Left kidney (tissue), 8 donors: ENCODE results near the gene HOXB9. TPM values are rescaled to one million over a fixed set of nuclear protein-coding genes. Genes with fewer than 3 reads are reported as not detected.

Source experiments
- DNase-seq: peaks from one replicate; pipeline ENCODE4 v3.0.0-alpha.2; 2013
- long read RNA-seq, 8 donors: transcript quantifications; one replicate each; lab custom pipeline, GENCODE V29; 2026
- polyA plus RNA-seq: library from polyadenylated mRNA; unstranded; fragments of 120-200 nt; gene quantifications from one replicate; pipeline ENCODE4 v1.2.1, GENCODE V29; 2013; ENCODE audit not compliant: insufficient read length

The HOXB9 gene
- 65.6 TPM for polyA plus RNA-seq
- long read RNA-seq, donor 1, transcript HOXB9-201 (2 exons, 2,581 nt), result major isoform, 49 of 49 reads
- long read RNA-seq, donor 1, partial matches to known transcripts, result 0 of 49 reads
- long read RNA-seq, donor 1, other reads (novel, unspliced or antisense), result 0 of 49 reads
- long read RNA-seq, donor 2, transcript HOXB9-201 (2 exons, 2,581 nt), result major isoform, 20 of 20 reads
- long read RNA-seq, donor 2, partial matches to known transcripts, result 0 of 20 reads
- long read RNA-seq, donor 2, other reads (novel, unspliced or antisense), result 0 of 20 reads
- long read RNA-seq, donor 3, transcript HOXB9-201 (2 exons, 2,581 nt), result major isoform, 20 of 77 reads
- long read RNA-seq, donor 3, partial matches to known transcripts, result 57 of 77 reads
- long read RNA-seq, donor 3, other reads (novel, unspliced or antisense), result 0 of 77 reads
- long read RNA-seq, donor 4, partial matches to known transcripts, result 0 of 3 reads
- long read RNA-seq, donor 4, other reads (novel, unspliced or antisense), result 0 of 3 reads
- long read RNA-seq, donor 5, transcript HOXB9-201 (2 exons, 2,581 nt), result major isoform, 32 of 39 reads
- long read RNA-seq, donor 5, partial matches to known transcripts, result 7 of 39 reads
- long read RNA-seq, donor 5, other reads (novel, unspliced or antisense), result 0 of 39 reads
- long read RNA-seq, donor 6, transcript HOXB9-201 (2 exons, 2,581 nt), result major isoform, 41 of 75 reads
- long read RNA-seq, donor 6, partial matches to known transcripts, result 34 of 75 reads
- long read RNA-seq, donor 6, other reads (novel, unspliced or antisense), result 0 of 75 reads
- long read RNA-seq, donor 7, transcript HOXB9-201 (2 exons, 2,581 nt), result major isoform, 49 of 49 reads
- long read RNA-seq, donor 7, partial matches to known transcripts, result 0 of 49 reads
- long read RNA-seq, donor 7, other reads (novel, unspliced or antisense), result 0 of 49 reads
- long read RNA-seq, donor 8, transcript HOXB9-201 (2 exons, 2,581 nt), result major isoform, 12 of 12 reads
- long read RNA-seq, donor 8, partial matches to known transcripts, result 0 of 12 reads
- long read RNA-seq, donor 8, other reads (novel, unspliced or antisense), result 0 of 12 reads

DNA sequence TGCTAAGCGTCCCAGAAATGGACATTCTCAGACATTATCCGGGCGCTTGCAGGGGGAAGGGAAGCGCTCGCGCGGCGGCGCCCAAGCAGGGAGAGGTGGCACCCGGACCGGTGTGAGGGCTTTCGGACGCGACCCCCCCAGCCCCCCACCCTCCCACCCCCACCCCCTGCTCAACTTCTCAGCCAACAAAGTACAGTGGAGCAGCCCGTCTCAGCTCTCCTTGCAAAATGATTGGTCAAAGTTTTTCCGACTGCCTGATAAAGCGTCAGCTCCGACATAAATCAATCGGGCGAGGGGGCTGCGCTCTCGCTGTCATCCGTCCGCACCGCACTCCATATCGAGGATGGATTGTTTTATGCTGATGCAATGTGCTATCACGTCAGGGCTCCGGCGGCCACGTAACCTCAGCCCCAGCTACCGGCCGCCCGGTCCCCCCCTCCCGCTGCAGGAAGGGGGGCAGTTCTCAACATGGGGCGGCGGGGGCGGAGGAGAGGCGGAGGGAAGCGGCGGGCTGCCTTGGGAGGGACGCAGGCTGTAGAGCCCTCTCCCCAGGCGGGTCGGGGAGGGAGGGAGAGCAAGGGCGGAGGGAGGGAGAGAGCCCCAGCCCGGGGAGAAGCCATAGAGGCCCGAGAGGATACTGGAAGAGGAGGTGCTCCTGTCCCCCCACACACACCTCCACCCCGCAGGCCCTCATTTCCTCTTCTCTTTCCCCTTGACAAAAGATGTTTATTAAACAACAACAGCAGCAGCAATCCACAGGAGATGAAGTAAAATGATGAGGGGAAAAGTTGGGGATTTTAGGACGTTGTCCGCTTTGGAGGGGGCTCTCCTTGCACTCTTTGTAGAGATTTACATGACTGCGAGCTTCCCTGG is at the start of gene HOXB9:
Gene HOXB9, minus strand, starts transcription at position 114 of the 873 bp plus-strand sequence. Its CDS starts 89 bp downstream, at position 25.
- DNase-seq, result peak; percentile 83

DNA sequence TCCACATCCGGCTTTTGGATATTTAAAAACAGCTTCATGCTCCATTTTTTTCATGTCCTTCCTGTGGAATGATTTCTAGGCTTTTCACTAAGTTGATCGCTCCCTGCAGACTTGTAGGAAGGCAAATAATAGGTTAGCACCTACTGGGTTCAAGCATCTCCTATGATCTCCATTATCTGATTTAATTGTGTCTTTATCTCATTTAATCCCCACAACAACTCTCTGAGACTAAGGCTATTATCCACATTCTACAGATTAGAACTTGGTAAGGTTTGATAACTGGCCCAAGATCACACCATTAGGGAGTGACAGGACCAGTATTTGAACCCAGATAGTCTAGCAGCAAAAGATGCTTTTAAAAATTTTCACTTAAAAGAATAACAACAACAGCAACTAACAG is 46.2 kb upstream of the HOXB9 start:
- no peak for DNase-seq

DNA sequence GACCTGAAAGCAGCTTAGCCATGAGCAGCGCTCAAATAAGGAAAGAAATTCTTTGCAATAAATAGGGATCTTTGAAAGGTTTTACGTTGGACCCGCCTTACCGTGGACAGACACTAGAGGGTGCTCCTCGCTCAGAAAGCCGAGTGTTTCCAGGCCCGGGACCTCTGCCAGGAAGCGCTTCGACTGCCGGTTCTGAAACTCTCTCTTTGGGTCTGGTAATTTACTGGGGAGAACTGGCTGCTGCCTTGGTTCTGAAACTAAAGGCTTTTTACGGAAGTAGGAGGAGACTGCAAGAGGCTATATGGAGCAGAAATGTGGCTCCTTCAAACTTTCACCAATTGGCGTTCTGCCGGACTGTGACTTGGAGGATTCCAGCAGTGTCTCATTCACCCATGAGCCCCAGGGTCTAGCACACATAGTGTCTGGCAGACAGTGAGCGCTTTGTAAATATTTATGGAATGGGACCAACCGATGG is 45.6 kb upstream of the HOXB9 start:
- DNase-seq, result peak; percentile 75

DNA sequence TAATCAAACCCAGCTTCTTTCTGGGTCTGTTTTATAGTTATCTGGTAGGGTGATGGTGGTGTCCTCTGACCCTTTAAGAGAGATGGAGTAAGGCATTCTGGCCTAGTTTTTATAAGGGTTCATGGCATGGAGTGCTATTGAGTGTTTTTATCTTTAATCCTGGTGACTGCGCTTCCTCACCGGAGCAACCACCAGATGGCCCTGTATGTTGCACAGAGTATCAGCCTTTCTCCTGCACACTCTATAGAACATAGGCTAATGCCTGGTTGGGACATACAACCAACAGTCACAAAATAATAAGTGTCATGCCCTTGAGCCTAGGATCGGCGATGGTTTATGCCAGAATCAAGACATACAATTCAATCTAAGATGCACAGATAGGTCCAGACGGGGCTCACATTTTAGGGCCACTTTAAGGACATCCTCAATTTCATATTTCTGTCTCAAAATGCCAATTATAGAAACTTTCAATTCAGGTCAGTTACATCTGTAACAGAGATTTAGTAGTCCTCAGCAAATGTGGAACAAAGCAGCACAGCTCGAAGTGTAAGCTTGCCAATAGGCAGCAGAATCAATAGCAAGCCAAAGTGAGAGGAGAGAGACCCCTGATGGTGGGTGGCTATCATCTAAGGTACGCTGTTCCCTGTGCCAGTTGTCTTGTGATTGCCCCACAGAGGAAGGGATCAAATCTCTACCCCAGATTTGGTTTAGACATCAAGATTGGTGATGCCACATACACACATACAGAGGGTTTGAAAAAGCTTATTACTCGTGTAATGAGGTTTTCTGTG is 37.2 kb upstream of the HOXB9 start:
- no peak for DNase-seq

DNA sequence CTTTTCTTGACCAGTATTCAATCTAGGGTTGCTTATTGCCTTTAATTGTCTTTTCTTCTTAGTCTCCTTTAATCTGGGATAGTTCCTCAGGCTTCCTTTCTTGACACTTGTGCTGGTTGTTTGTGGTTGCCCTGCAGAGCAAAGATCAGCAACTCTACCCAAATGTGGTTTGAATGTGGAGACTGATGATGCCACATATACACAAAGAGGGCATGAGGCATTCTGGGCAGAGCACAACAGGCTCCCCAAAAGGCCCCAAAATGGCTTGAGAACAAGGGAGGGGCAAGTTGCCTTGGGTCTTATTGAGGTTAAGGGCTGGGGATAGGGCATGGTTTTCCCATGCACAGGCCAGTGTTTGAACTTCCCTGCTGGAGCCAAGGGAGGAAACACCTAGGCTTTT is 29.8 kb upstream of the HOXB9 start:
- no peak for DNase-seq

DNA sequence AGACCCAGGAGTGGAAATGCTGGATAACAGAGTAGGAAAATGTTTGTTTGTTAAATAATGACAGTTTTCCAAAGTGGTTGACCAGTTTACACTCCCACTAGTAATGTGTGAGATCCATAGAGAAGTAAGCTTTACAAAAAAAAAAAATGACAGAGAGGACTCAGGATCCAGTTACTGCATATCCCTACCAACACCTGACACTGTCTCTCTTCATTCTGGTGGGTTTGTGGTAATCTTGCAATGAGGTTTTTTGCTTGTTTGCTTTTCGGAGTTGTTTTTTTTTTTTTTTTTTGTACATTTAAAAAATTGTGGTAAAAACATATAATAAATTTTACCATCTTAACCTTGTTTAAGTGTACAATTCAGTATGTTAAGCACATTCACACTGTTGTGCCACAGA is 23.6 kb upstream of the HOXB9 start:
- DNase-seq, result no peak

DNA sequence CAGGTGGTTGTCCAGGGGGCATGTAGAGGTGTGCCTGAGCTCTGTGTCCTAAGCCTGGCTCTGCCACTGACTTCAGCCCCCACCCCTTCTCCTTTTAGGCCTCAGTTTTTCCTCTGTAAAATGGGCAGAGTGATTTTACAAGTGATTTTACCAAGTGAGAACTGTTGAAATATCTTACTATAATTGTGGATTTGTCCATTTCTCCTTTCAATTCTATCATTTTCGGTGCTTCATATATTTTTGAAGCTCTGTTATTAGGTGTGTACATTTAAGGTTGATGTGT is 21.7 kb upstream of the HOXB9 start:
- no peak for DNase-seq

DNA sequence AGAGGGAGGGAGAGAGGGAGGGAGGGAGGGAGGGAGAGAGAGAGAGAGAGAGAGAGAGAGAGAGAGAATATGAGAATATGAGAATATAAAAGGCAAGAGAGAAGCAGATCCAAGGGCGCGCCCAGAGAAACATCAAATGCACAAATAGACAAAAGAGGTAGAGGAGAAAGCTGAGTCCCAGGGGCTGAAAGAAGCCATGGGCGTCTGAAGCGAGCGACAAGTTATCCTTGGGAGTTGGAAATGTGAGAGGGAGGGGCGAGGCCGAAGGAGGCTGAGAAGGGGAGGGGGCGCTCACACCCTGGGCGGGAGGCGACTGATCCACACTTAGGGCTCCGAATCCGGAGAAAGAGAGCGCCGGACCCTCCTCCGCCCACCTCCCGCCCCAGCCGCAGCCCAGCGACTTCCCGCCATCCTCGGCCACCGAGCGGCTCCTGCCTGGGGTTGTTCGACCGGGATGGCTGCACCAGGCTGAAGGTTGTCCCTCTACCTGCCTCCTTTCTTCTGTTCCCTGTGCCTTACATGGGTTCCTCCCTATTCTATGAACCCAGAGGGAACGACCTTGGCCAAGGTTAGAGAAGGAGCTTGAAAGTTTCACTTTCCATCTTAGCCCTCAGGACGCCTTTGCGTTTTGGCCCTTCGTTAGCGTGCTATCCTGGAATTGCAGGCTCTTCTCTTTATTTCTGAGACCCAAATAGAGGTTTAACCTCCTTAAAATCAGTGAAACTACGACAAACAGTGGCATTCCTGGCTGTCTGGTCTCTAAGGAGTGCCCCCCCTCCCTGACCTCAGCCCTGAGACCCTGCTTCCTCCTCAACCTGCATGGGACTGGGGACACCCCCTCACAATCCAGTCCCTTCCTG is 21.2 kb upstream of the HOXB9 start:
- DNase-seq, result no peak

DNA sequence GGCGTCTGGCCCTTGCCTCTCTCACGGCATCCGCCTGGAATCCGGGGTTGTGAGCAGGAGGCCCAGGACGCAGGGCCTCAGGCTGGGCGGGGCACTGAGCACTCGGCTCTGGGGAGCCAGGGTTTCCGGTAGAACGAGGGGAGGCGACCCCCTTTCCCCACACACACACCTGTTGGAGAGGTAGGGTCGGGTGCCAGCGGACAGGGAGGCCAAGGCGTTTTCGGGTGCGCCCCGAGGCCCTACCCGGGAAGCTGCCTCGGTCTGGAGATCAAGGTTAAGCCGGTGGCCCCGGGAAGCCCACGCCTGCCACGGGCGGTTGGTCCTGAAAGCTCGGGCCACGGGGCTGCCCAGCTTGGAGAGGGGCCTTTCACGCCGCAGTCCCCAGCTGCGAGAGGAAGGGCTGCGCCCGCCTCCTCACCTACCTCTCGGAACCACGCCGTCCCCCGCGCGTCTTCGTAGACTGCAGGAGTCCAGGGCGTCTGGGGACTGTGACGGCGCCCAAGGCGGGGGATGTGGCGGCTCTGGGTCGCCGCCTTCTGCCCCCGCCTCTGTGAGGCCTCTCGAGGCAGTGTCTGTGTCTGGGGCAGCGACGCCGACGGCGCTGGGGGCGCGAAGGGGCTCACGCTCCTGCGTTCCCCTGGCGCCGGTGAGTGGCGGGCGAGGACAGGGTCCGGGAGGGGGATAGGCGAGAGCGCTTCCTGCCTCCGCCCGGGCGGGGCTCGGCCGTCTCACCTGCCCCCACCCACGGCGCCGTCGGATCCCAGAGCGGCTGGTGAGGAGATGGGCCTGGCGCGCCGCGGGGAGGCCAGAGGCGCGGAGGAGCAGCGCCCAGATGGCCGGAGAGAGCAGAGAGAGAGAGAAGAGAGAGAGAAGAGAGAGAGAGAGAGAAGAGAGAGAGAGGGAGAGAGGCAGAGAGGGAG is 20.3 kb upstream of the HOXB9 start:
- no peak for DNase-seq

DNA sequence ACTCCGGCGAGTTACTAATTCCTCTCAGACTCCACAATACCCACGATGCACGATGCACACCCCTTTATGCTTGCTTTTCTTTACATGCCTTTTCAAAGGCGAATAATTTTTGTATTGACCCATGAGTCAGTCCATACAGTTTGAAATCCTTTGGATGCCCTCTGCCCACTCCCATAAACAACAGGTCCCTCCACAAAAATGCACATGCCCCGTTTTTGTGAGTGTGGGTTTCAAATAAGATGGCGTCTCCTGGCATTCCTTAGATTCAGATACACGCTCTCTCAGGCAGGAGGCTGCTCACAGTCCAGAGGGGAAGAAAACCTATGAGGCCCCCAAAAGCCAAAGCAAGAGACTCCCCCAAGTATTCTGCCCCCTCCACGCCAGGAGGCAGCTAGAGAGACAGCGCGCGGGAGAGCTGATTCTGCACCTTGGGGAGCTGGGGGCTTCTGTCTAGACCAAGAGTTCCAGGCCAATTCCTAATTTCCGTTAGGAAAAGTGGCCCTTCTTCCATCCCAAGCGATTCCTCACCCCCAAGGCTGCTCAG is 19.6 kb upstream of the HOXB9 start:
- no peak for DNase-seq

DNA sequence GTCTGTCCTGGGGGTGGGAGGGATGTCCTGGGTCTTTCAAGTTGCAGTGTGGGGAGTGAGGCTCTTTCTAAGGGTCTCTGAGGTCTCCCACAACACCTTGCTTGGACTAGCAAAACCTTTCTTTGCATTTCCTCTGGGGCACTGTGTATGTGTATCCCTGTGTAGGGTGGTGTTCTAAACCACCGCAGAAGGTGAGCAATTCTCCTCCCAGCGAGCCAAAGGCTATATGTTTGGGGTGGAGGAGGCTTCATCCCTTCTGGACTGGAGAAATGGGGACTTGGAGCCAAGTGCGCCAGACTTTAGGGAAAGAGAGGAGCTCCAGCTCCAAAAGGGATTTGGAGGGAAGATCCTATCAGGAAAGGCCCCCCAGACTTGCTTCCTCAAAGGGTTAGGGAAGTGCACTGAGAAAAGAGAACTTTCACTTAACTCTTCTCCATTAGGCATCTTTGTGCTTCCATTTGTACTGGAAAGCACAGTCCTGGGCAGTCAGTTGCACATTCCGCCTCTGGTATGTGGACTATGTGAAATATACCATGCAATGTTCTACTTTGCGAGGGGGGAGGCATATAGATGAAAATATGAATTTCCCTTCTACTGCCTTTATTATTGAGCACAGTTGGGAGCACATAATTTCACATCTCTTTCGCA is 18.9 kb upstream of the HOXB9 start:
- DNase-seq, result no peak

DNA sequence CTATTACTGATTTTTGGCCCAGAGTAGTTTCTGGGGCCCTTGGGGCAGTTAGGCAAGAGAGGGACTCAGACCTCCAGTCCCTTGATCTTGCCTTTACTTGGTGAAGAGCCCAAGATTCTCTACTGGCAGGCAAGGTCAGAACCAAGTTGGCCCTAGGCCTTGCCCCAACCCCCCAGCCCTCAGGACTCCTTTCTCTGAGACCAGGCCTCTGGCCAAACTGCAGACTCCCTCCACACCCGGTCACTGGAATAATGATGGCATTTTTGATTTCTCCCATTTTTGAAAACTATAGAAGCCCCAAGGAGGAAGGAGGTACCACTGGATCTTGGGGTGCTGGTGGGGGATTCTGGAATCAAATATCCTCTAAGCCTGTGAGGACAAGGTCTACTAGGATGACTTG is 18.0 kb upstream of the HOXB9 start:
- DNase-seq, result no peak

DNA sequence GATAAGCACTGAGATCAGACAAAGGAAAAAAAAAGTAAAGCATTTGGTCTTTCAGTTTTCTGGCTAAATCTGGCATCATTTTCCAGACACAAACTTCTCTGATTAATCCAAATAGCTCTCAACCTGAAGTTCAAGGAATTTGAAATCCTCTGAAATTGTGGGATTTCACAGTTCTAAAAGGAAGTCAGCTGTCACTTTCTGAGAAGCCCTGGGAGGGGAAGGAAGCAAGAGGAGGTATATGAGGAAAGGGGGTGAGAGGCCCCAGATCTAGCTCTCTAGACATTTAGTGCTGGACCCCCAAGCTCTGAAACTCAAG is 17.5 kb upstream of the HOXB9 start:
- DNase-seq, result no peak

DNA sequence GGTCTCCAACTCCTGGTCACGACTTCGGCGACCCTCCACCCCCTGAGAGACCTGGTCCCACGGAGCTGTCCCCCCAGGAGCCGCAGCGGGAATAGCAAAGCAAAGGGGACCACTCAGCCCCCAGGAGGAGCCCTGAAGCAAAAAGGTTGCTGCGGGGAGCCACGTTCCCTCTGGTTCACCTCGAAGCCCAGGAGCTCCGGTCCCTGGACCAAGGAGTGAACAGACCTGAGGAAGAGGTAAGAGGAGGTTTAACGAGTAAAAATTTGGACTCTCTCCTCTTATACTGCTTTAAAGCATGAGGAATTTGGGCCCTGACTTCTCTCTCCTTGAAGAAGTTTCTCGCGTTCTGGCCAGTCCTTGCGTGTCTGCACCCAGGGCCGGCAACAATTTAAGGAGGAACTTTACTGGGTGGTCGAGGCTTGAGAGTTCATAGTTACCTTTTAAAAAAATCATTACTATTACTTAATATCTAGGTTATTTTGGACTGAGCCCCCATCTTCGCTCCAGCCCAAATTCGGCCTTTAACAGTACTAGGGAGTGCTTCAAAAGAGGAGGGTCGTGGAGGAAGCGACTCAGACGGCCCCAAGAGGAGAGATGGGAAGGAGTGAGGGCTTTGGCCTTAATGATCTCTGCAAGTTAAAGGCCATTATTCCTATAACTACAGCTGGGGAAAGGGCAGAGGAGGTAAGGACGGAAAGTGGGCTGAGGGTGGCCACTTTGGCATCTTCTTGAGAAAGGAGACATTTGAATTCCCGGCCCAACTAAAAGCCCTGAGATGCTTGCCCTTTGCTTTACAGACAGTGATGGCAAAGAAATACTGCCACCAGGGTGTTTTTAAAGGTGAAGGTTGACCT is 16.9 kb upstream of the HOXB9 start:
- no peak for DNase-seq

DNA sequence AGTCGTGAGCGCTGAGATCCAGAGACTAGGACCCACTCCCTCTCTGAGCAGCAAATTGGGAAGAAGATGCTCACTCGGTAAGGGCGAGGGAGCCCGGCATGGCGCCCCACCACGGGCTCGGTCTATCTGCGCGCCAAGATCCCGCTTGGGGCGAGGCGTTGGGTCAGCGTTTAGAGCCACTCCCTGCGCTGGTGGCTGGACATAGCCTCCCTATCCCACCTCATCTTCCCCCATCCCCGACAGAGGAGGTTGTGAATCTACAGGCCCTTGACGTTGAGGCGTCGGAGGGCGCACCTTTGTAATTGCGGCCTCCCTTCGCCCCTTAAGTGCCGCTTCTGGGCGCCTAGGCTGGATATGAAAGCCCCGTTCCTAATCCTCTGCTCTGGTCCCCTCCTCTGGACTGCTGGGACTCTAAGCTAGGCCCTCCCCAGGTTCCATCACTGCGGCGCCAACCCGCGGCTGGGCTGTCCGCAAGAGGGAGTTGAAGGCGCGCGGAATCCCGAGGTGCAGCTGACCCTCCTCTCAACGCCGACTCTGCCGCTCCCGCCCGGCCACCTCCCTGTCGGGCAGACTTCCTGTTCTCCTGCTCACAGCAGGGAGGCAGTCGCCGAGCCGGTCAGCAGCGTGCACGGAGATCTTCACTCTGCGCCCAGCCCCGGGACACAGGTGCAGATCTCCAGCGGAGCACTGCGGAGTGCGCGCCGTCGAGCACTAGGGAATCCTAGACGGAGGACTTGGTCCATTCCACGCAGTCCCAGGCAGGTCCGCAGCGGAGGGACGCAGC is 16.1 kb upstream of the HOXB9 start:
- no peak for DNase-seq

DNA sequence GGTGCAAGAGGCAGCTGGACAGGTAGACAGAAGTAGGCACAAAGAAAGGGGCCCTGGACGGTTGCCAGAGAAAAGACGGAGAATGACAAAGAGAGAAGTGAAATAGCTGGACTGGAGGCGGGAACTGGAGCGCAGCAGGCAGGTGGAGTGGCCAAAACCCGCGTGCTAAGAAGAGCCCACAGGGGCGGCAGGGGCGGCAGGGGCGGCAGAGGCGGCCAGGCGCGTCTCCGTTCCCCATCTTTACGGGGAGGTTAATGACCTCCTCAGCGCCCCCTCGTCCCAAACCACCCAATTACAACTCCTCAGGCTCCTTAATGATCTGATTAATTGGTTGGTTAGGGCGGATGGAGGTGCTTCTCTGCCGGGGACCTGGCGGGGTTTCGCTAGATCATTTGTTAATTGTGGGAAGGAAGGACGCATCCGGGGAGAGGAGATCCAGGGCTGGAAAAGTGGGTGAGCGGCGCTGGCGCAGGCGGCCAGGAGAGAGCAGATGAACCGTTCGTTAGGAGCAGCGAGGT is 15.4 kb upstream of the HOXB9 start:
- no peak for DNase-seq
